ENCODE results near the gene ARX.

Gene ARX

DNA sequence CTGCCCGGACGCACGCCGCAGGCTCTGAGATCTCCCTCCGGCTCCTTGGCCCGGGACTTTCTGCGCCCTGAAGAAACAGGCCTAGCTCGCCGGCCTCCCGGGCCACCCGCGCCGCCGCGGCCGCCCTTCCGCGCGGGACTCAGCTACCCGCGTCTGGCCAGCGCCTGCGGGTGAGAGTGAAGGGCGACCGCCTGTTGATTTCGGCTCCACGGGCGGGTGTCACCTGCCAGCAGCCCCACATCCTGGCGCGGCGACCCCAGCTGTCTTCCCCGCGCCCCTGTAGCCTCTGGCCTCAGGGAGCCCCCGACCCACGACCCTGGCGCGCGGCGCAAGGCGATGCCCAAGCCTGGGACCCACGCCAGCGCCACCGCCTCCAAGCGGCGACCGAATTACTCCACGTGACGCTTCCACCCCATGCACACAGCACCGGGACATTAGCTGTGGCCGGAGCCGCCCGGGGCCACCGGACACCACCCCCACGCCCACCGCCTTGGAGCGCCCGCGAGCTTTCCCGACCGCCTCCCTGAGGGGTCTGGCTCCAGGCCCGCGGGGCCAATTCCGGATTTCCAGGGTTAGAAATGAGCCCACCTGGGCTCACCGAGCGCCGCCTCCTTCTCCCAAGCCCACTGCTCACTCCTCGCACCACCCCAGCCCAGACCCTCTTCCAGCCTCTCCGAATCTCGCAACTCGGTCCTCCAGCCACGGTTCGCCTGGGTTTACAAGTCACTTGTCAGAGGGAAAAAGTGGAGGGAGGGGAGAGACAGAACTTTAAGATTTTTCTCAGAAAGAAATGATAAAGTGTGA lies 10.2 kb downstream of the ARX start:
- no peak for DNase-seq (ENCODE audit: low read depth)
- TF ChIP-seq, protein P1, sequence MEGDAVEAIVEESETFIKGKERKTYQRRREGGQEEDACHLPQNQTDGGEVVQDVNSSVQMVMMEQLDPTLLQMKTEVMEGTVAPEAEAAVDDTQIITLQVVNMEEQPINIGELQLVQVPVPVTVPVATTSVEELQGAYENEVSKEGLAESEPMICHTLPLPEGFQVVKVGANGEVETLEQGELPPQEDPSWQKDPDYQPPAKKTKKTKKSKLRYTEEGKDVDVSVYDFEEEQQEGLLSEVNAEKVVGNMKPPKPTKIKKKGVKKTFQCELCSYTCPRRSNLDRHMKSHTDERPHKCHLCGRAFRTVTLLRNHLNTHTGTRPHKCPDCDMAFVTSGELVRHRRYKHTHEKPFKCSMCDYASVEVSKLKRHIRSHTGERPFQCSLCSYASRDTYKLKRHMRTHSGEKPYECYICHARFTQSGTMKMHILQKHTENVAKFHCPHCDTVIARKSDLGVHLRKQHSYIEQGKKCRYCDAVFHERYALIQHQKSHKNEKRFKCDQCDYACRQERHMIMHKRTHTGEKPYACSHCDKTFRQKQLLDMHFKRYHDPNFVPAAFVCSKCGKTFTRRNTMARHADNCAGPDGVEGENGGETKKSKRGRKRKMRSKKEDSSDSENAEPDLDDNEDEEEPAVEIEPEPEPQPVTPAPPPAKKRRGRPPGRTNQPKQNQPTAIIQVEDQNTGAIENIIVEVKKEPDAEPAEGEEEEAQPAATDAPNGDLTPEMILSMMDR (IDR thresholded peaks at IDR 0.05; ENCODE audit: low read depth, low read length, missing control alignments) = no peak
- in situ Hi-C loops (cut with HindIII; ENCODE audit: low sequenced_read_pairs) = no loop called here
- H3K4me3 ChIP-seq (ENCODE audit: low read depth, low read length) = no peak overlapping the region

DNA sequence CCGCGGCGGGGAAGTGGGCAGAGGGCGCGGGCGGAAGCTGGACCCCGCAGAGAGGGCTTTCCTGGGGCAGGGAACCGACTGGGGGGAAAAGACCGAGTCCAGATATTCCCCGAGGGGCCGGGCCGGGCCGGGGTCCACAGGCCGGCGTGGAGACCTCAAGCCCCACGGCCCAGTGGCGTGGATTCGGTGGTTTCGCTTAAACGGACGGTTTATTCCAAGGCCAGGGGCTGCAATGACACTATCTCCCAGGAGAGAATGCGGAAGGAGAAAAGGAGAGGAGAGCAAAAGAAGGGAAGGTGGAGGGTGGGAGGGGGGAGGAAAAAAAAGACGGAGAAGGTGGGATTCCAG lies 10.8 kb downstream of the ARX start:
- TF ChIP-seq, protein P1 (IDR thresholded peaks at IDR 0.05; ENCODE audit: low read depth, low read length, missing control alignments) = no peak
- in situ Hi-C loops (cut with HindIII; ENCODE audit: low sequenced_read_pairs) = no loop called here
- H3K4me3 ChIP-seq (ENCODE audit: low read depth, low read length) = peak overlapping the region; percentile 1
- no peak for DNase-seq (ENCODE audit: low read depth)

DNA sequence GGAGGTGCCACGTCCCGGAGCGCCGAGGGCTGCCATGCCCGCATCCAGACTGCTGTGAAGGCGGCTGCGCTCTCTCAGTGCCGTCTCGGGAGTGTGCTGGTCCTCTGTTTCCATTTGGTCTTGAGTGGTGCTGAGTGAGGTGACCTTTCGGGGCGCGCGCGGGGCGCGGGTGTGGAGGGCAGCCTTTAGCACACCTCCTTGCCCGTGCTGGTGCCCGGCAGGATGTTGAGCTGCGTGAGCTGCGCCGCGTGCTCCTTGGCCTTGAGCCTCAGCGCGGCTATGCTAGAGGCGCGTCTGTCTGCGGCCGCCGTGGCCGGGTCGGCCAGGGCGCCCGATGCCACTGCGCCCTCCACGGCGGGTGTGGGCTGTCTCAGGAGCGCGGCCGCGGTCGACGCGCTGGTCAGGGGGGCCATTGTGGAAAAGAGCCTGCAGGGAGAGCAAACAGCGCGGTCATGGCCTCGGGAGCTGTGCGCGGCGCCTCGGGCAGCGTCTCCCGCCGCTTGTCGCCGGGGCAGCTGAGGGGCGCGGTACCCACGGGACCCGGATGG lies 11.2 kb downstream of the ARX start:
- H3K4me3 ChIP-seq (ENCODE audit: low read depth, low read length) = peak overlapping the region; percentile 1
- in situ Hi-C loops (cut with HindIII; ENCODE audit: low sequenced_read_pairs) = no loop called here
- TF ChIP-seq, protein P1 (IDR thresholded peaks at IDR 0.05; ENCODE audit: low read depth, low read length, missing control alignments) = no peak
- no peak for DNase-seq (ENCODE audit: low read depth)

DNA sequence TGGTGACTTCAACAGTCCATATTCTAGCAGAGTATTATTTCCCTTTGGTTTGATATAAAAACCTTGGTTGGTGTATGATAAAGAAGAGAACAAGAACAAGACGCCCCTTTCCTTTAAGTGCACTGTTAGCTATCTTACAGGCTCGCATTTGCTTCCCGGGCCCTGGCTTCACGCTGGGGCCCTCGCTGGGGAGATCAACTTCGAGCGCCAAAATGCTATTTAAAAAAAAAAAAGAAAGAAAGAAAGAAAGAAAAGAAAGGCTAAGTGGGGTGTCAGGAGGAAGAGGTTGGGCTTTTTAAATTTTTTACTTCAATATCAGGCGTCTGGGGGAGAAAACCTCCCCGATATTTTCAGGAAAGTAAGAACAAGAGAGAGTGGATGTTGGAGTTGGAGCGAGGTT lies 11.7 kb downstream of the ARX start:
- DNase-seq (ENCODE audit: low read depth) = no peak
- in situ Hi-C loops (cut with HindIII; ENCODE audit: low sequenced_read_pairs) = no loop called here
- TF ChIP-seq, protein P1 (IDR thresholded peaks at IDR 0.05; ENCODE audit: low read depth, low read length, missing control alignments) = no peak
- no peak overlapping the region for H3K4me3 ChIP-seq (ENCODE audit: low read depth, low read length)

DNA sequence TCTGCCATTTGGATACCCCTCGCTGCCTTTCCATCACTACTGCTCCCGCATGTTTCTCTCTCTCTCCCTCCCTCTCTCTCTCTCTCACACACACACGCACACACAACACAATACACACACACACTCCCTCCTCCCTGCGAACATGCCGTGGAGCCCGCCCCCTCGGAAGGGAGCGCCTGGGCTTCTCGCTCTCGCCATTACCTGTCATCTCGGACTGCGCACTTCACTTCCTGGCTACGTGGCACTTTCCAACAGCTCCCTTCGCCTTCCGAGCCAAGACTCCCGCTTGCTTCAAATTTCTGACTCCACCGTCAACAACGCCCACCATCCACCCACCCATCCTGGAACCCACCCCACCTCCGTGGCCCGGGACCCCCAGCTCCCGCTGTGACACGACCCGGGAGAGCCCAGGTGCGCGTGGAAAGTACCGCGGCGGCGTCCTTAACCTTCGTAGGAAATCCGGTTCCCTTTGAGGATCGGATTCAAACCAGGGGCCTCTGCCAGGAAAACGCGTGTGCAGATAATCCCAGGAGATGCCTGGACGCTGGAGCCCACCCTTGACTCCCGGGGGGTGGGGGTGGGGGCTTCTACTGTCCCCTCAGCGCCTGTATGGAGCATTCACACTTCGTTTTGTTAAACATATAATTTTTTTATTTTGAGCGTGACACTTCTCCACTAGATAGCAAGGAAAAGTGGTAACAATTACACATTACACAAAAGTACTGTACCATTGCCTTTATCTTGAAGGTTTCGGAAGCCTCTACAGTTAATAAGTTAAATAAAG lies 12.5 kb downstream of the ARX start:
- DNase-seq (ENCODE audit: low read depth) = no peak
- TF ChIP-seq, protein P1 (IDR thresholded peaks at IDR 0.05; ENCODE audit: low read depth, low read length, missing control alignments) = no peak
- H3K4me3 ChIP-seq (ENCODE audit: low read depth, low read length) = peak overlapping the region; percentile 28
- in situ Hi-C loops (cut with HindIII; ENCODE audit: low sequenced_read_pairs) = no loop called here

DNA sequence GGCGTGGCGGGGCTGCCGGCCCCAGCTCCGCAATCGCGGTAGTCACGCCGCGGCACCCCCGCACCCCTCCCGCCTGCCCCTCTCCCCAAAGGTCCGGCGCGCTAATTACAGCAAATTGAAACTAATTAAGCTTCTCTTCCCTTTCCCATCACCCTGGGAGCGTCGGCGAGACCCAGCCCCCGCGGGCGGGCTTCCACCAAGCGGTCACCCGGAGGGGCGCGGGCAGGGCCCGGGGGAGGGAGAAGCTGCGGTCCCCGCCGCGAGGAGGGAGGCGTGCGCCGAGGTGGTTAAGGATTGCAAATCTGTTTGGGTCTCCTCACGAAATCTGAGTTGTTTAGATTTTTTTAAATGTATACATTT lies 13.1 kb downstream of the ARX start:
- H3K4me3 ChIP-seq (ENCODE audit: low read depth, low read length) = peak overlapping the region; percentile 28
- DNase-seq (ENCODE audit: low read depth) = no peak
- TF ChIP-seq, protein P1 (IDR thresholded peaks at IDR 0.05; ENCODE audit: low read depth, low read length, missing control alignments) = no peak
- in situ Hi-C loops (cut with HindIII; ENCODE audit: low sequenced_read_pairs) = no loop called here

All from astrocyte of the cerebellum (primary cell).